Right lobe of liver (tissue), 6 donors: ENCODE data around the gene MAST2. TPM values are rescaled to one million over a fixed set of nuclear protein-coding genes. Genes with fewer than 3 reads are reported as not detected.

Experiments used
- ATAC-seq, 4 donors: fragments of 200-7000 bp; cut with Tn5 transposase; one replicate each; pipeline ENCODE4 v1.9.1; 2020; ENCODE audit warnings: mild to moderate bottlenecking in 4 of 4, moderate library complexity in 4 of 4
- DNase-seq, 3 donors: peaks; one replicate each; pipeline ENCODE4 v3.0.0-alpha.2; 2020
- H3K27ac ChIP-seq, 3 donors: fragments of 200-600 bp; one replicate each; pipeline ENCODE4 v1.8.0; 2022
- H3K27me3 ChIP-seq, 2 donors: fragments of 200-600 bp; one replicate each; pipeline ENCODE4 v1.8.0; 2022
- H3K36me3 ChIP-seq, 4 donors: fragments of 200-600 bp; sonication (generic) in 1 of 4; one replicate each; pipeline versions ENCODE4 v1.5.1 to v1.8.0; 2017 to 2022; ENCODE audit warnings: control low read depth in 1 of 4
- H3K4me1 ChIP-seq, 4 donors: fragments of 200-600 bp; sonication (generic) in 1 of 4; one replicate each; pipeline versions ENCODE4 v1.5.1 to v1.8.0; 2017 to 2022; ENCODE audit warnings: control low read depth in 1 of 4
- H3K4me3 ChIP-seq, 3 donors: fragments of 200-600 bp; one replicate each; pipeline ENCODE4 v1.8.0; 2022
- H3K9me3 ChIP-seq, 4 donors: fragments of 200-600 bp; sonication (generic) in 1 of 4; one replicate each; pipeline versions ENCODE4 v1.5.1 to v1.8.0; 2017 to 2022; ENCODE audit warnings: control low read depth in 1 of 4
- POLR2A ChIP-seq: fragments of 450-650 bp; IDR thresholded peaks from one replicate; pipeline ENCODE4 v1.6.1; 2017; ENCODE audit warnings: antibody characterized with exemption, mild to moderate bottlenecking
- WGBS: methylation state at CpG from one replicate; pipeline ENCODE4 v1.1.6; 2018; ENCODE audit warnings: low coverage, low lambda C conversion rate; ENCODE audit not compliant: insufficient coverage; ENCODE audit errors: missing lambda C conversion rate; 5-methylcytosine and 5-hydroxymethylcytosine counted together
- intact Hi-C, 2 donors: fragments of 100-400 bp; cut with DNase I; formaldehyde crosslinking; loops; one replicate each; pipeline versions ENCODE4 v1.11.2 to v1.14.1; 2022
- total RNA-seq, 6 experiments: library from RNA; depleted of rRNA in 2 of 6; stranded (reverse); fragments of >200 nt in 2 of 6; fragmentation: NEBNext Ultra II Directional in 3 of 6; extraction: Animal tissue kit (Norgen Biotek cat#: 25700) in 3 of 6; gene quantifications; one replicate each; pipeline versions ENCODE4 v1.1.0 to v1.2.4, GENCODE V29; 2016 to 2023
- TF ChIP-seq, protein P1 (sequence below), 4 donors: fragments of 200-600 bp in 3 of 4; fragments of 450-650 bp in 1 of 4; IDR thresholded peaks; one replicate each; pipeline versions ENCODE4 v1.5.1 to v1.8.0; 2016 to 2022; ENCODE audit warnings: antibody characterized with exemption in 4 of 4, mild to moderate bottlenecking in 2 of 4
- donor health status: DM: no; HTN: yes; CAD: no.
- donor health status: DM: no; HTN: no; CAD: no.
- donor health status: DM: no; HTN: no; CAD: no.
- donor health status: DM: no; HTN: yes; CAD: no.
- donor health status: DM: no; HTN: yes; CAD: no.

Gene MAST2
- total RNA-seq, 6 experiments from 2014 or later, result 9.9 to 14.9 (median 12.3) TPM

DNA sequence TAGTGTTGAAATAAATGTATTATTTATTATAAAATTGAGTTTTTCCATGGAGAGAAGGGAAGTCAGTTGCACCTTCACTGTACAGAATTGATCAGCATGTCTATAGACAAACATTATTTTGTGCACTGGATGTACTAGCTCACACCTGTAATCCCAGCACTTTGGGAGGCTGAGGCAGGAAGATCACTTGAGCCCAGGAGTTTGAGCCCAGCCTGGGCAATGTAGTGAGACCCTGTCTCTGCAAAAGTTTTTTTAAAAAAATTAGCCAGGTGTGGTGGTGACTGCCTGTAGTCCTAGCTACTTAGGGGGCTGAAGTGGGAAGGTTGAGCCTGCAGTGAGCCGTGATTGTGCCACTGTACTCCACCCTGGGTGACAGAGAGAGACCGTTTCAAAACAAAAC lies 87.7 kb downstream of the MAST2 start:
- 100% methylated on average over 2 of the region's 2 CpGs for WGBS
- TF ChIP-seq, protein P1, sequence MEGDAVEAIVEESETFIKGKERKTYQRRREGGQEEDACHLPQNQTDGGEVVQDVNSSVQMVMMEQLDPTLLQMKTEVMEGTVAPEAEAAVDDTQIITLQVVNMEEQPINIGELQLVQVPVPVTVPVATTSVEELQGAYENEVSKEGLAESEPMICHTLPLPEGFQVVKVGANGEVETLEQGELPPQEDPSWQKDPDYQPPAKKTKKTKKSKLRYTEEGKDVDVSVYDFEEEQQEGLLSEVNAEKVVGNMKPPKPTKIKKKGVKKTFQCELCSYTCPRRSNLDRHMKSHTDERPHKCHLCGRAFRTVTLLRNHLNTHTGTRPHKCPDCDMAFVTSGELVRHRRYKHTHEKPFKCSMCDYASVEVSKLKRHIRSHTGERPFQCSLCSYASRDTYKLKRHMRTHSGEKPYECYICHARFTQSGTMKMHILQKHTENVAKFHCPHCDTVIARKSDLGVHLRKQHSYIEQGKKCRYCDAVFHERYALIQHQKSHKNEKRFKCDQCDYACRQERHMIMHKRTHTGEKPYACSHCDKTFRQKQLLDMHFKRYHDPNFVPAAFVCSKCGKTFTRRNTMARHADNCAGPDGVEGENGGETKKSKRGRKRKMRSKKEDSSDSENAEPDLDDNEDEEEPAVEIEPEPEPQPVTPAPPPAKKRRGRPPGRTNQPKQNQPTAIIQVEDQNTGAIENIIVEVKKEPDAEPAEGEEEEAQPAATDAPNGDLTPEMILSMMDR (IDR thresholded peaks at IDR 0.05), result no peak
- TF ChIP-seq POLR2A, result no peak
- Histone ChIP-seq H3K4me3 (no peak overlapping the region), H3K27ac (peak overlapping the region in 1 of 3 donors; percentile 92), H3K27me3 (no peaks in the 10 kb centered on the region), H3K36me3 (no peaks in the 10 kb centered on the region), H3K4me1 (peaks cover 0 to 20% (median 5%) of the 10 kb centered on the region in 4 donors), H3K9me3 (no peaks in the 10 kb centered on the region)
- ATAC-seq (no peak), DNase-seq (no peak)
- intact Hi-C loops, result no loop called here

DNA sequence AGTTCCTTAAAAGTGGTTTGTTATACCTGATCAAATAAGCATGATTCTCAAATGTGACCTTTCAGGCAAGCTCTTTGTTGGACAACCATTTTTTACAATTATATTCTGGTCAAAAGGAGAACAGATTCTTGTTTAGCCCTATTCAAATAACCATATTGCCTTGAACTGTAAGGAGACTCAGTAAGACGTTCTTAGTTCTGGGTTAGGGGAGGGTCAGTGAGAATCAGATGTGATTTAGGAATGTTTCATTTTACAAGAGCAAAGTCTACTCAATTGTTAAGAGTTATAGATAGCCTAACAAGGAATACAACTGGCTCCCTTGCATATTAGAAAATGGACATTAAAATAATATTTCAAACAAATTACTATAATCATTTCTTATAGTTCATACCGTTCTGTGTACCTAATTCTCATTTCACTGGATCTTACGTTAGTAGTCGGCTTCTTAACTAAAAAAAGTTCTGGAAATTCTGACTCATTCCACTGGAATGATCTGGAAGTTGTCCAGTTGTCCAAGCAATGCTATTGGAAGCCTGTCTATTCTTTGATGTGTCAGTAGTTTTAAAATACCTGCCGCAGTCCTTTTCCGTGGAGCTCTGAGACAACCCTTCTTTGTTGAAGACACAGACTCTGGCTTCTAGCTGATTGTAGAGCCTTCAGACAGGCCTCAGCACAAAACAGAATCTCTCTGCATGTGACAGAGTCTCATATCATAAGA lies 88.8 kb downstream of the MAST2 start:
- DNase-seq (no peak), ATAC-seq (peak; percentile 84 to 89 (median 87))
- Histone ChIP-seq H3K27me3 (no peaks in the 10 kb centered on the region), H3K36me3 (no peaks in the 10 kb centered on the region), H3K4me1 (peaks cover 0 to 20% (median 5%) of the 10 kb centered on the region in 4 donors), H3K9me3 (no peaks in the 10 kb centered on the region), H3K4me3 (peak overlapping the region in 1 of 3 donors; percentile 7), H3K27ac (peak overlapping the region; percentile 77 to 92 (median 87))
- peak; percentile 78 for TF ChIP-seq POLR2A
- TF ChIP-seq, protein P1 (IDR thresholded peaks at IDR 0.05), result no peak
- intact Hi-C loops, result no loop called here
- WGBS, result 22% methylated on average over 6 of the region's 6 CpGs

DNA sequence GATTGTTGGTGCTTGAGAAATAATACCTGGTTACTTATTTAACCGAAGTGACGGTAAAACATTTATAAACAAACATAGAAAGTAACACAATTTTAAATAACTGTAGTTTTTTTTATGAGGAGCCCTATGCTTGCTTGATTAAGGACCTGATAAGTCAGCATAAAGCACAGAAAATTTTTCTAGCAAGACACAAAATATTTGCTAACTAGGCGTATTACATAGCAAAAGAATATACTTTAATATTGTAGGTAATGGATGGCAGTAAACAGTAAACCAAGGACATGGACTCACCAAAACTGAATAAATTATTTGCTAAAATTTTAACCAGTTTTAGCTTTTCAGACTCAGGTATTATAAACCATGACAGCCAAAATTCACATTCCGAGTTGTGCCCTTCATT lies 90.9 kb downstream of the MAST2 start:
- DNase-seq (no peak), ATAC-seq (no peak)
- no peak for TF ChIP-seq POLR2A
- TF ChIP-seq, protein P1 (IDR thresholded peaks at IDR 0.05), result no peak
- Histone ChIP-seq H3K27ac (no peak overlapping the region), H3K9me3 (no peaks in the 10 kb centered on the region), H3K4me3 (no peak overlapping the region), H3K36me3 (no peaks in the 10 kb centered on the region), H3K27me3 (no peaks in the 10 kb centered on the region), H3K4me1 (peaks cover 0 to 20% (median 5%) of the 10 kb centered on the region in 4 donors)
- intact Hi-C loops, result no loop called here
- WGBS, result 74% methylated on average over 4 of the region's 4 CpGs

DNA sequence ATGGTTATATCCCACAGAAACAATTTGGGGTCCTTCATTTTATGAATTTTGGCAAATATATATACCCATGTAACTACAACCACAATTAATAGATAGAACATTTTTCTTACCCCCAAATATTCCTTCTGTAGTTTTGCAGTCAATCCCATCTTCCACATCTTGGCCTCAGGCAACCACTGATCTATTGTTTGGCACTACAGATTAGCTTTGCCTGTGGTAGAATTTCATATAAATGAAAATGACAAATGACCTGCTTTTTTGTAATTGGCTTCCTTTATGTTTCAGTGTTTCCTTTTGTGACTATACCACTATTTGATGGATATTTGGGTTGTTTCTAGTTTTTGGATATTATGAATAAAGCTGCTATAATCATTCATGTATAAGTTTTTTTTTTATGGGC lies 91.5 kb downstream of the MAST2 start:
- peaks cover 0 to 20% (median 5%) of the 10 kb centered on the region in 4 donors for H3K4me1 ChIP-seq
- TF ChIP-seq POLR2A, result no peak
- TF ChIP-seq, protein P1 (IDR thresholded peaks at IDR 0.05), result no peak
- ATAC-seq, result no peak
- no peak overlapping the region for H3K27ac ChIP-seq
- no peaks in the 10 kb centered on the region for H3K9me3 ChIP-seq
- no peak for DNase-seq
- no peak overlapping the region for H3K4me3 ChIP-seq
- H3K27me3 ChIP-seq, result no peaks in the 10 kb centered on the region
- intact Hi-C loops, result no loop called here
- H3K36me3 ChIP-seq, result no peaks in the 10 kb centered on the region
